Lung (tissue), 12 donors: ENCODE data around the gene RALGPS1. TPM values are rescaled to one million over a fixed set of nuclear protein-coding genes. Genes with fewer than 3 reads are reported as not detected.
A peak's percentile ranks its signal among the peaks of the same experiment; 100 is the strongest.

Source experiments
- ATAC-seq: fragments of 200-7000 bp; cut with Tn5 transposase; one replicate; pipeline ENCODE4 v1.9.1; 2020; ENCODE audit warnings: moderate number of reproducible peaks; ENCODE audit not compliant: insufficient read depth, low FRiP score
- DNase-seq, 3 donors: peaks; one replicate each; pipeline ENCODE4 v3.0.0-alpha.2; 2013 to 2017
- H3K27ac ChIP-seq, 2 donors: one replicate each; pipeline ENCODE4 v1.5.1; 2013; ENCODE audit warnings: mild to moderate bottlenecking in 2 of 2, moderate library complexity in 2 of 2, control low read depth in 1 of 2, inconsistent platforms in 1 of 2, low read depth in 1 of 2, low read length in 1 of 2
- H3K27me3 ChIP-seq, 3 donors: one replicate each; pipeline ENCODE4 v1.5.1; 2013; ENCODE audit warnings: low read length in 2 of 3; ENCODE audit not compliant: control insufficient read depth in 3 of 3, insufficient read depth in 3 of 3
- H3K36me3 ChIP-seq, 4 donors: one replicate each; pipeline ENCODE4 v1.5.1; 2013; ENCODE audit warnings: low read length in 4 of 4, mild to moderate bottlenecking in 1 of 4, moderate library complexity in 1 of 4; ENCODE audit not compliant: control insufficient read depth in 4 of 4, insufficient read depth in 4 of 4
- H3K4me1 ChIP-seq, 5 donors: one replicate each; pipeline ENCODE4 v1.5.1; 2013; ENCODE audit warnings: low read length in 5 of 5, mild to moderate bottlenecking in 2 of 5, moderate library complexity in 1 of 5; ENCODE audit not compliant: control insufficient read depth in 5 of 5, insufficient read depth in 5 of 5
- H3K4me3 ChIP-seq: one replicate; pipeline ENCODE4 v1.5.1; 2013; ENCODE audit warnings: mild to moderate bottlenecking, control low read depth, moderate library complexity
- H3K9ac ChIP-seq, 2 donors: one replicate each; pipeline ENCODE4 v1.5.1; 2013; ENCODE audit warnings: low read length in 2 of 2, control low read depth in 1 of 2; ENCODE audit not compliant: insufficient read depth in 1 of 2
- H3K9me3 ChIP-seq, 4 donors: one replicate each; pipeline ENCODE4 v1.5.1; 2013; ENCODE audit warnings: low read length in 3 of 4, mild to moderate bottlenecking in 1 of 4, moderate library complexity in 1 of 4; ENCODE audit not compliant: control insufficient read depth in 4 of 4, insufficient read depth in 3 of 4
- WGBS, 2 donors: extraction: QIAGEN DNeasy Blood & Tissue Kit; methylation state at CpG; one replicate each; pipeline ENCODE4 v1.1.7; 2013; 5-methylcytosine and 5-hydroxymethylcytosine counted together
- polyA plus RNA-seq, 2 donors: library from polyadenylated mRNA; stranded (reverse); fragments of 200-250 nt; gene quantifications; one replicate each; pipeline ENCODE4 v1.2.1, GENCODE V29; 2013
- total RNA-seq, 2 donors: library from RNA; depleted of rRNA in 1 of 2; stranded (reverse); fragments of >200 nt in 1 of 2; gene quantifications; one replicate each; pipeline ENCODE4 v1.2.1, GENCODE V29; 2014 to 2021
- TF ChIP-seq, protein P1 (sequence below): IDR thresholded peaks from 2 replicates; pipeline ENCODE4 v1.5.1; 2012; ENCODE audit warnings: mild to moderate bottlenecking; ENCODE audit errors: control extremely low read depth, extremely low read depth
- donor health status: control.
- donor health status: control.
- donor health status: Bipolar disorder and iron deficiency.
- donor health status: healthy.
- donor health status: DM: yes; HTN: yes; CAD: no.

Gene RALGPS1
- total and polyA plus RNA-seq, 4 donors: 3.5 to 30.3 (median 11.9) TPM

DNA sequence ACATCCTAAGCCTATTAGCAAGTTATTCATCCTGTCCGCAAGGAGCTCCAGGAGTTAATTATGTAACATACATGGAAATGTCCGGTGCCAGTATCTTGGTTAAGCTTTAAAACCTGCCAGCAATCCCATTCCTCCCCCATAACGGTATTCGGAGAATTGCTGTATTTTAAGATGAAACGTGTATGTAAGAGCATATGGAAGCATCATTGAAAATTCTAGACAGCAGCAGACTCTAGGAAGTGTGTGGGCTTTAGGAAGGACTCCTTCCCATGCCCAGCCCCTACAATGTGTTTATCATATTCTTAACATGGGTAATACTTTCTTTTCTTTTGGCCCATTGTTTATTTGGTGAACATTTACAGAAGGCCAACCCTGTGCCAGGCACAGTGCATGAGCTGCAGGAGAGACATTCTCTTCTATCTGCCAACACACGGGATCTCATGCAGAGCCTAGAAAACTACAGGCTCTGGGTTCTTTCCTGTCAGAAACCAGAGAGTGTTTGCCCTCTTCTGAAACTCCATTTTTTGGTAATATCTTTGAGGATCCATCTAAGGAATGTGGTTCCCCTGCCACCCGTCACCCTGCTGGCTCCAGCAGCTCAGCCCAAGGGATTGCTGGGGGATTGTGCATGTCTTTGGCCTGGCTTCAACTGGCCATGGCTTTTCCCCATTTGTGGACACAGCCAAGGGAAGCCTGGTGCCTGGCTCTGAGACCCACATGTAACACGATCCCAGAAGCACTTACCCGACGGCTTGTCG is 192.8 kb downstream of the RALGPS1 start:
- peaks cover 0 to 17% (median 7%) of the 10 kb centered on the region in 5 donors for H3K4me1 ChIP-seq

DNA sequence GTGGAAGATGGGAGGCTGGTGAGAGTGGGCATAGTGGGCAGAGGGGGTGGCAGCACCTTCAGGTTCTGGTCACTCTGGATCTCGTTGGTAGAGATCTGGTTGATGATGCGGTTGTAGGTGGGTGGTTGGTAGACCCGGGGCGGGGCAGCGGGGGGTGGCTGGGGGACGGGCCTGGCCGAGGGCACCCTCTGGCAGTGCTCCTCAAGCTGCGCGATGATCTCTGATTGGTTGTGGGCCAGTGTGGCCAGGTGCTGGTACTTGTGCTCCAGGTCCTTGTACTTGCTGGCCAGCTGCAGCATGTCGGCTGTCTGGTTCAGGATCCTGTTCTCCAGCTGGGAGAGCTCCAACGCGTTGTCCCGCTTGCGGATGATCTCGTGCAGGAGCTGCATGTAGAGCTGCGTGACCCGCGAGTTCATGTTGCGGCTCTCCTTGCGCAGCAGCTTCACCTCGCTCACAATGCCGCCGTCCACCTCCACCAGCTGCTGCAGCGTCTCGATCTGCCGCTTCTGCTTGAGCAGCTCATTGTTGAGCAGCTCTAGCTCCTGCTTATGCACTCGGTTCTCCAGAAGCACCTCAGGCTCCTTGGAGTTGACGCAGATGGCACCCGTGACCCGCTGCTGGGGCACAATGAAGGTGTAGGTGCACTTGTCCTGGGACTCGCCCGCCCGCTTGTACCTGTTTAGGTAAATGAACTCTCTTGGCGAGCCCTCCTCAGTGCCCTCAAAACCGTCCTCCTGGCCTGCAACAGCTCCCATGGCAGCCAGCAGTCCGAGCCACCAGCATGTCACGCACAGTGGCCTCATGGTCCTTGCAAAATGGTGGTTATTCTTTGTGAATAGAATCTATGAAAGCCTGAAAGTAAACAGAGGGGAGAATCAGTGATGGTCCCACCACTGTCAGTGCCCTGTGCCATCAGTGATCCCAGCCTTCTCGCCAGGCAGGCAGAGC is 193.6 kb downstream of the RALGPS1 start:
- H3K9ac ChIP-seq: no peak overlapping the region
- H3K4me3 ChIP-seq: no peak overlapping the region
- TF ChIP-seq, protein P1, sequence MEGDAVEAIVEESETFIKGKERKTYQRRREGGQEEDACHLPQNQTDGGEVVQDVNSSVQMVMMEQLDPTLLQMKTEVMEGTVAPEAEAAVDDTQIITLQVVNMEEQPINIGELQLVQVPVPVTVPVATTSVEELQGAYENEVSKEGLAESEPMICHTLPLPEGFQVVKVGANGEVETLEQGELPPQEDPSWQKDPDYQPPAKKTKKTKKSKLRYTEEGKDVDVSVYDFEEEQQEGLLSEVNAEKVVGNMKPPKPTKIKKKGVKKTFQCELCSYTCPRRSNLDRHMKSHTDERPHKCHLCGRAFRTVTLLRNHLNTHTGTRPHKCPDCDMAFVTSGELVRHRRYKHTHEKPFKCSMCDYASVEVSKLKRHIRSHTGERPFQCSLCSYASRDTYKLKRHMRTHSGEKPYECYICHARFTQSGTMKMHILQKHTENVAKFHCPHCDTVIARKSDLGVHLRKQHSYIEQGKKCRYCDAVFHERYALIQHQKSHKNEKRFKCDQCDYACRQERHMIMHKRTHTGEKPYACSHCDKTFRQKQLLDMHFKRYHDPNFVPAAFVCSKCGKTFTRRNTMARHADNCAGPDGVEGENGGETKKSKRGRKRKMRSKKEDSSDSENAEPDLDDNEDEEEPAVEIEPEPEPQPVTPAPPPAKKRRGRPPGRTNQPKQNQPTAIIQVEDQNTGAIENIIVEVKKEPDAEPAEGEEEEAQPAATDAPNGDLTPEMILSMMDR: no peak
- 93 to 95% methylated on average over 38 of the region's 38 CpGs for WGBS, 2 donors
- no peaks in the 10 kb centered on the region for H3K27me3 ChIP-seq
- H3K27ac ChIP-seq: peak overlapping the region in 1 of 2 donors; percentile 23
- no peak for DNase-seq
- no peaks in the 10 kb centered on the region for H3K9me3 ChIP-seq
- H3K4me1 ChIP-seq: peaks cover 8 to 23% (median 11%) of the 10 kb centered on the region in 5 donors
- H3K36me3 ChIP-seq: peaks cover 0 to 10% (median 1%) of the 10 kb centered on the region in 4 donors
- no peak for ATAC-seq

More for the DNA sequence above, 192.8 kb downstream of the RALGPS1 start:
- Histone ChIP-seq H3K9me3 (no peaks in the 10 kb centered on the region), H3K27me3 (no peaks in the 10 kb centered on the region), H3K4me3 (no peak overlapping the region), H3K9ac (no peak overlapping the region), H3K27ac (no peak overlapping the region), H3K36me3 (peaks cover 0 to 13% (median 4%) of the 10 kb centered on the region in 4 donors)
- 79 to 87% methylated on average over 11 of the region's 11 CpGs for WGBS, 2 donors
- no peak for ATAC-seq
- no peak for DNase-seq
- TF ChIP-seq, protein P1: no peak

DNA sequence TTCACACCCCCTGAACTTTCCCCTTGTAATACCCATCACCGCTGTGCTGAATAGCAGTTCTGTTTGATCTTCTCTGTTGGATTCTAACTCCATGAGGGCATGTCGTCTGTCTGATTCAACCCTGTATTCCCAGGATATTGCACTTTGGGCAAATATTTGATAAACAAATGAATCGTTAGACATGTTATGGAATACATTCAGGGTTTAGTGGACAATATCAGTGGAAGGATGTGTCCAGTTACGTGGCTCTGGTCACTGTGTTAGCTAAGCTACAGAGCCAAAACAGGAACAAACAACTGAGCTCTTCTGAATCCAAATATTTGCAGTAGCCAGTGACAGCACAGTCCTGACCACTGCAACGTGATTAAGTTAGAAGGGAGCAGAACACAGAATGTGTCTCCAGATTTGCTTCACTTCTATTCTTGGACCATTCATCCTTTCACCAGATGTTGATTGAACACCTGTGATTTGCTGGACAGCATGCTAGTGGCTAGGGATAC is 194.7 kb downstream of the RALGPS1 start:
- TF ChIP-seq, protein P1: no peak
- peak overlapping the region in 1 of 2 donors; percentile 23 for H3K27ac ChIP-seq
- no peak overlapping the region for H3K4me3 ChIP-seq
- ATAC-seq: no peak
- peaks cover 13 to 24% (median 17%) of the 10 kb centered on the region in 5 donors for H3K4me1 ChIP-seq
- H3K27me3 ChIP-seq: no peaks in the 10 kb centered on the region
- H3K9me3 ChIP-seq: no peaks in the 10 kb centered on the region
- peaks cover 0 to 10% (median 1%) of the 10 kb centered on the region in 4 donors for H3K36me3 ChIP-seq
- DNase-seq: no peak
- WGBS, 2 donors: 57 to 68% methylated on average over 5 of the region's 5 CpGs
- no peak overlapping the region for H3K9ac ChIP-seq
